ENCODE data around the gene MYO5B.
"Not testable (repeated sequence)": the region's sequence is repeated elsewhere in the genome, so short reads cannot be mapped to it uniquely, and the experiment has no call there.

MYO5B gene

DNA sequence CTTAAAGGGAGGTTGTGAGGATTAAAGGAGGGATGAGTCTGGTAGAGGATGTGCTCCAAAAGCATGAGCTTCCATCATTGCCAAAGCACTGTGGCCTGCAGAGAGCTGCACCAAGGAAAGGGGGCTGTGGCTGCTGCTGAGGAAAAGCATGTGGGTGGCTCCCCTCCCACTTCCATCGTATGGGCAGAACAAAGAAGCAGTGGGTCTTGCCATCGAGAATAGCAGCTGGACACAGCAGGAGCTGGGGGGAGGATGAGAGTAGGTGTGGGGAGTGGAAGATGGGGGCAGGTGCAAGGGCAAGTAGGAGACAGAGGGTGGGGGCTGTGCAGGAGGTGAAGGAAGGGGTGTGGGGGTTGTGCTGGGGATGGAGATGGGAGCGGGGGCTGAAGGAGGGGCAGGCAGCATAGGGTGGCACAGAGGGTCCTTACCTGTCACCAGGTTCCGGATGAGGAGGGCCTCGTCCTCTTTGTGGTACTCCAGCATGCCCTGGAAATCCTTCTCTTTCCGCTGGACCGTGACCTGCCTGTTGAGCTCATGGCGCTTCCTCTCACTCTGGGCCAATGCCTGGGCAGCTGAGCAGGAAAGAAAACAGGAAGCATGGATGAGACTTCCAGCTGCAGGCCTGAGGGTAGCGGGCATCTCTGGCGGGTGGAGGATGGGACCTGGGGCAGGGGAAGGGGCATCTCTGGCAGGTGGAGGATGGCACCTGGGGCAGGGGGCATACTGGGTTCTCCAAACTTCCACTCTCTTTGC is 348.1 kb downstream of the MYO5B start:
- DNase-seq, result no peak

GRCh38 chr18:49846361-49846662 is 348.6 kb downstream of the MYO5B start:
- no peak for DNase-seq

- DNase-seq, result no peak
Observed at GRCh38 chr18:49845629-49846360, 349.2 kb downstream of the MYO5B start.

DNA sequence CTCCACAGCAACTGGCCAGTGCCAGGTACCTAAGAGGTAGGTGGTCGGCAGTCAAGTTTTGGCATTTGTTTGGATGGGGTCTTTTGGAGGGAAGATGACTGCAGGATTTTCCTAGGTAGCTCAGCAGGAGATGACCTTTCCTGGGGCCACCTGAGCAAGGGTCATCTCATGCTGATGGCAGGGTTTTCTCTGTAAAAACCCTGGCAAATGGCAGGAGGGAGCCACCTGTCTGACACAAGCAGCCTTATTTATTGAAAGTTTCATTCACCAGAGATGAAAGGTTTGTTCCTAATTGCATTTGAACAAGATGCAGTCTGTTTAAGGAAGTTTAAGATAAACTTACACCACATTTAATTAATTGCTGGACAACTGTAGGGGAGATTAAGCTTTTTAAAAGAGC is 350.0 kb downstream of the MYO5B start:
- no peak for DNase-seq

- DNase-seq, result no peak
Observed at GRCh38 chr18:49843778-49844625, 350.9 kb downstream of the MYO5B start.

- DNase-seq, result no peak
Observed at GRCh38 chr18:49843131-49843530, 351.8 kb downstream of the MYO5B start.

DNA sequence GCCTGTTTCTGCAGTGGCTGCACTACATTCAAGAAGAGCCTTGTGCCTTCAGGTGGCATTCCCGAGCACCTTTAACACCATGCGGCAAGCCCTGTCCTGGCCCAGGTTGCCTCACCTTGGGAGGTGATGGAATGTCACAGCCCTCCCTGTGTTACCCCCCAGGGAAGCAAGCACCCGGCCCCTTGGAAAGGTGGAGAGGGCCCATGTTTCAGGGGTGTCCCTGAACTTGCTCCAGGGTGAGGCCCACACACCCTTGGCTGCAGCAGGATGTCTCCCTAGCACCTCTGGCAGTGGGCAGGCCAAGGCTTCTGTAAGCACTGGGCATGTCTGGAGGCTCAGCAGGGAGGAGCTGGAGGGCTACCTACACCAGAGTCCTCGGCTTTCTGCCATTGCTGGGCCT is 352.3 kb downstream of the MYO5B start:
- no peak for DNase-seq

DNA sequence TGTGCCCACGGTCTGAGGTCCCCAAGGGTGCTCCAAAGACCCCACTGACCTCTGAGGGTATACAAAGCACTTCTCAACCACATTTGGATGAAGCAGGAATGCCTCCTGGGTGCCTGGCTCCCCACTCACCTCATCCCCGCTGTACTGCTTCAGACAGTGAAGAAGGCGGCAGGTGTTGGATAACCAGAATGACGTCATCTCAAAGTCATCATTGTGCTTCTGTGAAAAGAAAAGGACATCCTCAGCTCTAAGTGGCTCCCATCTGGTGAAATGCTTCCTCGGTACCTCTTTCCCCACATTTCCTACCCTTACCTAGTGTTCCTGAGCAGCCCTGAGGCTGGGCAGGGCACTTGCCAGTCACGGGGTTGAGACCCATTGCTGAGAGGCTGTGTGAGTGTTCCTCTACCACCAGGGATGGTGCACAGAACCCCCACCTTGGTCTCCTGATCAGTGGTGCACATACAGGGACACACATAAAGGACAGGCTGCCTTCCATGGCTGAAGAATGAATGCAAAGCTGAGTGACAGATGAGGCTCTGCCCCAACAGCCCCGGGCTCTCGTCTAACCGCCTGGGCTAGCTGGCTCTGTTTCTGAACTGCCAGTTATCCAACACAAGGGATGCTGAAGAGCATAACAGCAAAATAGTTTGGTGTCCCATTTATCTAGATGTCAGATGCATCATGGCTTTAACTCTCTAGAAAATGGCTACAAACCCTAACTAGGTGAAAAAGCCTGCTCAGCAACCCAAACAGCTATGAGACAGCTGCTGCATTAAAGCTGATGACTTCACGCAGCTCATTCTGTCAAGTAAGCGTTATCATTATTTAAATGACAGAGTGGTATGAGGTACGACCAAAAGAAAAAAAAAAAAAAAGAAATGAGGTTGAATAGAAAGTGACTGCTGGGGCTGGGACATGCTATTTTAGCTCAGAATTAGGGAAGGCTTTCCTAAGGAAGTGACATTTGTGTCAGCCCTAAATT is 353.4 kb downstream of the MYO5B start:
- DNase-seq, result no peak

- no peak for DNase-seq
Observed at GRCh38 chr18:49839012-49839411, 355.9 kb downstream of the MYO5B start.

DNA sequence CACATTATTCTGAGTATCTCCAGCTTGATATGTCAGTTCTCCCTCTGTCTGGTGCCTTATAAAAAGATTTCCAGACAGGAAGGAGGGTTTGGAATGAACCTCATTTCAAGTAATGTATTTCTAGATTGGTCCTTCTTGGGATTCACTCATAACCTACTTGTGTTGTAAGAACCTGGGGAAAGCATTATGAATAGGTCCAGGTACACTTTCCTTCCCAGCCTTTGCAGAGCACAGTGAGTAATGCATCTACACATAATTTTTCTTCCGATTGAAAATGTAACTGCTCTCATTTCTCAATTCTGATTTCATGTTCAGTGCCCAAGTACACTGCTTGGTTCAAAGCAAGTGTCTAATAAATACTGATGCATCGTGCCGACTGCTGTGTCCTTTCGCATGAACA is 356.6 kb downstream of the MYO5B start:
- no peak for DNase-seq

- no peak for DNase-seq
Observed at GRCh38 chr18:49837889-49838288, 357.1 kb downstream of the MYO5B start.

DNA sequence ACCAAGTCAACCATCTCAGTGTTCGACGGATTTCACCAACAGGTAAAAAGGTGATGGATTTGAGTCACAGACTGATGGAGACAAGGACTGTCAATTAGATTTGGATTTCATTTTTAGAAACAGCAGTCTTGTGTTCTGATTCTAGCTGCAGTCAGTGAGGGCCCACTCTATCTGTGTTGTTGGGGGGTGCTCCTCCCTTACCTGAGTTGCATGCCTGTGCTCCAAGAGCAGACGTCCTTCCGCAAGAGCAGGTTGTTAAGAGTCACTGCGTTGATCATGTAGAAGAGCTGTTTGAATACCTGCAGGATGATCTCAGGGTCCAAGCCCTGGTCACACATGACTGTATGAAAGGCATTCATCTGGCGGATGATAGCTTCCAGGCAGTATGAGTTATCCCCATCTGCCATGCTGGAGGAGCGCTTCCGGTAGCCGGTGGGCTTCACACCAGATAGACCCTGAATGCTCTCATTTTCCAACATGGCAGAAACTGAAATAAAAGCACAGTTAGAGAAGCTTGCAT is 357.6 kb downstream of the MYO5B start:
- not testable (repeated sequence) for DNase-seq

DNA sequence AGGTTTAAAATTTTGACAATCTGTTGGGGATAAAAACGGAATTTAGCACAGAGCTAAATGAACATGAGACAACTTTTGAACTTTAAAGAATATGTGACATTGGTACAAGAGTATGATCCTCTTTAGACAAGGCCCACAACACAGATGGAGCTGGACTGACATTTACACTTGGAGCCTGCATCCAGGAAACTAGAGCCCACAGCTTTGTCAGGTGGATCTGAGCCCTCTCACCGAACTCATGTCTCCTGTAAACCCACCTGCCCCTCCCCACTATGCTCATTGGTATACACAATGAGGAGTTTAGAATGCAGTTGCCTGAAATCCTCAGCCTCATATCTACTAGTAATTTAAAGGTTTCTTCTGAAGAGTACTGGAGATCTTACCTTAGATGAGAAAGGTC is 359.5 kb downstream of the MYO5B start:
- DNase-seq, result no peak

DNA sequence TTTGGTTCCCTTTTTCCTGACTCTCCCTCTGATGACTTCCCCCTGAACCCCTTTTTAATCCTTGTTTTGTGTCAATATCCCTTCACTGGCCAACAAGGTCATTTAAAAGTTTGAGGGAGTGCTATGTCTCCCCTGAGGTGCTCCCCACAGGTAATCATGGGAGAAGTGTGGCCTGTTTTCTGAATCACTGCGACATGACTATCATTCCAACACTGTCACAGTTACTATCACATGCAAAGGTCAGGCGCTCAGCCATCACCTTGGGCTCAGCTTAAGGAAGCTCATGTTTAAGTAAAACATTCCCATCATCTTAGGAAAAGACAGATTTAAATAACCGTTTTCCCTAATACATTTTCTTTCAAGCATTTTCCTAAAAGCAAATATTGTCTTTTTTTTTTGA is 360.7 kb downstream of the MYO5B start:
- no peak for DNase-seq

GRCh38 chr18:49833814-49834213 is 361.1 kb downstream of the MYO5B start:
- no peak for DNase-seq

GRCh38 chr18:49832221-49832647 is 362.7 kb downstream of the MYO5B start:
- no peak for DNase-seq

DNA sequence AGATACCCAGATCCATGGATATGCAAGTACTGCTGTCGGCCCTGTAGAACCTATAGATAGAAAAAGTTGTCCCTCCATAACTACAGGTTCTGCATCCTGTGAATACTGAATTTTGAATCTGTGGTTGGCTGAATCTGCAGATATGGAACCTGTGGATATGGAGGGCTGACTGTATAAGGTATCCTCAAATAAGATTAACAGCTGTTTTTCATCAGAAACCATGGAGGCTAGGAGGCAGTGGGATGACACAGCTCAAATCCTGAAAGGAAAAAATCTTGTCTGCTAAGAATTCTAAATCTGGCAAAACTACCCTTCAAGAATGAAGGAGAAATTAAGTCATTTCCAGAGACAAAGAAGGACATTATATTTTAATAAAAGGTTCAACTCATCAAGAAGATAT is 367.0 kb downstream of the MYO5B start:
- DNase-seq, result no peak

- DNase-seq, result no peak
Observed at GRCh38 chr18:49819823-49820671, 374.9 kb downstream of the MYO5B start.

- no peak for DNase-seq
Observed at GRCh38 chr18:49819071-49819662, 375.8 kb downstream of the MYO5B start.

DNA sequence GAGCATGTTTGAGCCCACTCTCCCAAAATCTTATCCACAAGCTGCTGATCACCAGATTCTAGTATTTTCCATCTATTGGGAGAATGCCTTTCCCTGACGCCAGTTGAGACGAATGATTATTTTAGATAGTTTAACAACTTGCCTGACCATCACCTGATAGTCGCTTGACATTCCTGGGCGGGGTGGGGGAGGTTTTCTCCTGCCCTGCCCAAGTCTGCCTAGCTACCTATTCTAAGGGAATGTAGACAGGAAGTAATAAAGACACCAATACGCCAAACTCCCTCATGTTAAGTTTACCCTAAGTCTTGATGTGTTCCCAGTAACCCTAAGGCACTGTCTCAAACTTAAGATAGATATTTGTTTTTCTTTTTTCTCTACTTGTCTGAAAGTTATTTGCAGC is 377.0 kb downstream of the MYO5B start:
- no peak for DNase-seq

DNA sequence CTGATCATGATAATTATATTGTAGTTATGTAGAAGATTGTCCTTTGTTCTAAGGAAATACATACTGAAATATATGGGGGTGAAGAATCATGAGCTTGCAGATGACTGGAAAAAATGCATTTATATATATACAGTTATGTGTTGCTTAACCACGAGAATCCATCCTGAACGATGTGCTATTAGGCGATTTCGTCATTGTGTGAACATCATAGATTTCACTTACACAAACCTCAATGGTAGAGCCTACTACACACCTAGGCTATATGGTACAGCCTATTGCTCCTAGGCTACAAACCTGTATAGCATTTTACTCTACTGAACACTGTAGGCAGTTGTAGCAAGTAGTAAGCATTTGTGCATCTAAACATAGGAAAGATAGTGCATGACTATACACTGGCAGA is 379.0 kb downstream of the MYO5B start:
- DNase-seq, result no peak
